Measurements from ENCODE around the gene GVQW3.

GVQW3 gene

DNA sequence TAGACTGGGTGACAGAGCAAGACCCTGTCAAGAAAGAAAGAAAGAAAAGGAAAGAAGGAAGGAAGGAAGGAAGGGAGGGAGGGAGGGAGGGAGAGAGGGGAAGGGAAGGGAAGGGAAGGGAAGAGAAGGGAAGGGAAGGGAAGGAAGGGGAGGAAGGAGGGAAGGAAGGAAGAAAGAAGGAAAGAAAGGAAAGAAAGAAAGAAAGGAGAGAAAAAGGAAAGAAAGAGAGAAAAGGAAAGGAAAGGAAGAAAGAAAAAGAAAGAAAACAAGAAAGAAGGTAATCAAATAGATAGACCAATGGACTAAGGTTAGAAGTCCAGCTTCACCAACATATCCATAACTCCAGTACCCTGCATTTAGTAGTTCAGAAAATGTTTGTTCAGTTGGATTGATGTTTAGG lies 45.5 kb downstream of the GVQW3 start:
- ChIA-PET POLR2A (no interaction called here), CTCF (interaction anchor here (1.1 kb wide), 1 partner anchor 30 kb away, joined by 3 read pairs; no protein-coding TSS in a partner anchor)
- TF ChIP-seq CTCF (IDR thresholded peaks at IDR 0.05; ENCODE audit: control extremely low read depth, extremely low read depth, low read depth, missing control alignments), result no peak
- DNase-seq (ENCODE audit: extremely low spot score), result no peak

DNA sequence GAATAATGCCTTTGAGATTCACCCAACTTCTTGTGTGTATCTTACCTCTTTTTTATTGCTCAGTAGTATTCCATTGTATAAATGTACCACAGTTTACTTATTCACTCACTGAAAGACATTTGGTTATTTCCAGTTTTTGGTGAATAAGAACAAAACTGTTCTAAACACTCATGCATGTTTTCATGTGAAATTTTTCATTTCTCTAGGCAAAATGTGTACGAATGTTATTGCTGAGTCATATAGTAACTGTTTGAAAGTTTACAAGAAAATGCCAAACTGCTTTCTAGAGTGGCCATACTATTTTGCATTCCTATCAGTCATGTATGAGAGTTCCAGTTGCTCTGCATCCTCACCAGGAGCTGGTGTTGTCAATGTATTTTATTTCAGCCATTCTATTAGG lies 54.9 kb downstream of the GVQW3 start:
- ChIA-PET POLR2A (no interaction called here), CTCF (no interaction called here)

DNA sequence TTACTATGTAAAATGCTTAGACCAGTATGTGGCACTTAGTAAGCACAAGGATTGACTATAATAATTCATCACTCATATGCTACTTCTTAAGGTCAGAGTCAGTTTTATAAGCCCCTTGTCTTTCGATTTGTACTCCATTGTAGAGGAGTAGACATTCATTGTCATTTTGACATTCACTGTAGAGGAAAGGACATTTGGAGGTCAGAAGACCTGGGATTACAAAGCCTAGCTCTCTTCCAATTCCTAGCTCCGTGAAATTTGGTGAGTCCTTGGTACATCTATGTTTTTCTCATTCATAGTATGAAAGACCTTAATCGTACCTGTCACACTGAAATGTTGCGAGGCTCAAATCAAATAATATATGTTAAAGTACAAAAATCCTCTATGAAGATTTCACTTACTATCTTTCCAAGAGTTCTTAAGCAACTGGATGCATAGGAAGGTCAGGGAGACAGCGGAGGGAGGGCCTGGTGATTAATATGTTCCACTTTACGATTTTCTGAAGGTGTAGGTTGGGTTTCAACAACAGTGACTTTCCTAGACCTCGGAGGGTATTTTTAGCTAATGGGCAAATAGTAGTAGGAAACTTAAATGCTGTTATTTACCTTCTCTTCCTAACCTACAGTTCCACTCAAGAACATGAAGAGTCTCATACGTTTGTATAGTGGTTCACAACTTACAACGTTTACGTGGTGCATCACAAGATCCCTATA lies 62.3 kb downstream of the GVQW3 start:
- no peak for DNase-seq (ENCODE audit: extremely low spot score)
- POLR2A ChIA-PET, result no interaction called here
- no peak for TF ChIP-seq CTCF (IDR thresholded peaks at IDR 0.05; ENCODE audit: control extremely low read depth, extremely low read depth, low read depth, missing control alignments)
- CTCF ChIA-PET, result interaction anchor here (1.0 kb wide), 2 partner anchors 23 to 26 kb away, joined by 3 read pairs; no protein-coding TSS in a partner anchor

More for the DNA sequence above, 54.9 kb downstream of the GVQW3 start:
- DNase-seq (ENCODE audit: extremely low spot score), result no peak
- TF ChIP-seq CTCF (IDR thresholded peaks at IDR 0.05; ENCODE audit: control extremely low read depth, extremely low read depth, low read depth, missing control alignments), result no peak

DNA sequence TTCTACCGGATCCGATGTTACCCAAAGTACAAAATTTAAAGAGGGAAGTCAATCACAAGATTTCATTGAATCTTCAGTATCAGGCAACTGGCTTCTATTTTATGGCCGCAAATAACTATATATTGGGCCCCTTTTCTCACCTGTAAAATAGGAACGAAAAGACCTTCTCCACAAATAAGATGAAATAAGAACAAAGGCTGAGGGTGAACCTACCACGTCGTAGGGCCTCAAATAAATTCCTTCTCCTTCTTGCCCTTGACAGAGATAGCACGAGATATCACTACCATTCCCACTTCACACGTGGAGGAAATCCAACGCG lies 62.9 kb downstream of the GVQW3 start:
- TF ChIP-seq CTCF (IDR thresholded peaks at IDR 0.05; ENCODE audit: control extremely low read depth, extremely low read depth, low read depth, missing control alignments), result no peak
- no peak for DNase-seq (ENCODE audit: extremely low spot score)
- CTCF ChIA-PET, result no interaction called here
- POLR2A ChIA-PET, result no interaction called here

- peak; percentile 94 for DNase-seq (ENCODE audit: extremely low spot score)
- no peak for TF ChIP-seq CTCF (IDR thresholded peaks at IDR 0.05; ENCODE audit: control extremely low read depth, extremely low read depth, low read depth, missing control alignments)
- ChIA-PET CTCF (interaction anchor here (2.0 kb wide), 1 partner anchor 14 kb away, joined by 9 read pairs; no protein-coding TSS in a partner anchor), POLR2A (no interaction called here)
Observed at GRCh38 chr11:76444384-76445120, 63.4 kb downstream of the GVQW3 start, which contains the start of gene EMSY. EMSY (plus strand) TSS chr11:76445018; CDS start chr11:76446939, 1,921 bp downstream.

DNA sequence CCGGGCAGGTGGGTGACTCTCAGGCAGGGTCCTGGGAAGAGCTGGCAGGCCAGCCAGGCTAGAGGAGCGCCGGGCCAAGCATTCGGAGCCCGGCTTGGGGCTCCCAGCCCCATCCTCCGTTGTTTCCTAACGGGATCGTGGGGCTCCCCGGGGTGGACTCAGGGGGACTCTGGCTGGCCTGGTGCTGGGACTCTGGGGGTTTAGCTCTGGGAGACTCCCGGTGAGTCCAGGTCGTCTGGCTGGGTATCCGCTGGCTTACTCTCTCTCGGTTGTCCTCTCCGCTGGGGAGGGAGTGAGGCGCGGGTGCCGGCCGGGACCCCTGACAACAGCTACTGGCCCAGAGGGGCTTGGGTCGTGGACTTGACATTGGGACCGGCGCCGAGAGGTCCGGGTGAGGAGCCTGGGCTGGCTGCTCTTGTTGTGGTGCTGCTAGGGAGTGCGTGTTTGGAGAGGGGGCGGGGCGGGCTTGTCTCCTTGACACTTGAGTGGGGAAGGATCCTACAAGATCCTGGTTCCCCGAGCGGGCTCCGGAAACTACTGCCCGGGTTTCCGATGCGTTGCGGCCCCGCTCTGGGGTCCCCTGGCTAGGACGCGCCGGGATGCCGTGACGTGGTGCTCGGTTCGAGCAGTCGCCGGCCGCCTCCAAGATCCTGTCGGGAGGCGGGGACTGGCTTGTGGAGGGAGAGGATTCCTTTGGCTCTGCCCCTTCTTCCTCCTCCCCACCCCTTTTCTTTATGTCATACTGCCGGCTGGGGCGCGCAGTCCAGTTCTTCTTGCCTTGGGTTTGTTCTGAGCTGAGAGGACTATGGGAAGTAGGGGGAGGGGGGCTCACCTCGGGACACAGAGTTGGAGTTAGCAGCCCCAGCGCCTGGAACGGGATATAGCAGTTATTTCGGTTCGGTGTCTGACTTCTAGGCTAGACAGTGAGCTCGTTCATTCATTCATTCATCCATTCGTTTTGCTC lies 64.3 kb downstream of the GVQW3 start:
- peak; percentile 57 for DNase-seq (ENCODE audit: extremely low spot score)
- POLR2A ChIA-PET, result no interaction called here
- TF ChIP-seq CTCF (IDR thresholded peaks at IDR 0.05; ENCODE audit: control extremely low read depth, extremely low read depth, low read depth, missing control alignments), result no peak
- CTCF ChIA-PET, result interaction anchor here (0.8 to 2.0 kb wide), 4 partner anchors 10 to 34 kb away, joined by 3 to 9 read pairs (median 3); no protein-coding TSS in a partner anchor

All from GM10248 (cell line).